Measurements from ENCODE around the gene SLC25A3. TPM values are rescaled to one million over a fixed set of nuclear protein-coding genes. Genes with fewer than 3 reads are reported as not detected.
"Not testable (repeated sequence)": the region's sequence is repeated elsewhere in the genome, so short reads cannot be mapped to it uniquely, and the experiment has no call there.

The SLC25A3 gene
- total RNA-seq, 1 experiment from 2014 or later = 957 TPM

DNA sequence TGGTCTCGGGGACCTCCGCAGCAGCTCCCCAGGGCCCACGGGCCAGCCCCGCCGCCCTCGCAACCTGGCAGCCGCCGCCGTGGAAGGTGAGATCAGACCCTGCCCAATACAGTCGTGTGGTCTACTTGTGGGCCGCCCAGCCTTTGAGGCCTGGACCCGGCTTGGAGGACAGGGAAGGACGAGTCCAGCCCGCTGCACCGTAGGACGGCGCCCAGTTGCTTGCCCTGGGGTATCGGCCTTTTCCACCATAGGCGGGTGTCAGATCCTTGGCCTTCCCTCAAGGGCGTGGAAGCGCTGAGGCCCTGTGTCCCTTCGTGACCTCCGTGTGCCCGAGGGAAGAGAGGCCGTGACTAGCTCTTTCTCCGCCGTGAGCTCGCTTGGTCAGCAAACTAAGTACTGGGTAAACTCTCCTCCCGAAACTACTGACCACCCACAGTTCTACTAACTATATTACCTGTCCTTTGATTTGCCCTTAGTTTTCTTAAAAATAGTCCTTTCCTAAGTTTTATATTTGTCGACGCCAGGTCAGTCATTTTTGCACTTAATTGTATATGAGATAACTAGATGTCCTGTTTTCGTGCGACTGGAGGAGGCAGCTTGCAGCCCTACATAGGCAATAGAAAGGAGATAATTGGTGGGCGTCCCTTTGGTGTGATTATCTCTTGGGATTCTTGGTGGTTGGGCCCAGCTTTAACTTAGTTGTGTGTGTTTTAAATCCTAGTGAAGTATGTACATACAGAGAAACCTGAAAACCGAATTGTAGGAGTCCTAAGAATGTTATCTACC is 757 bp downstream of the SLC25A3 start:
- DNase-seq (ENCODE audit: low read depth) = peak; percentile 21

- peak; percentile 33 for DNase-seq (ENCODE audit: low read depth)
Observed at GRCh38 chr12:98595243-98595988, 1.9 kb downstream of the SLC25A3 start.

GRCh38 chr12:98597313-98597712 is 3.8 kb downstream of the SLC25A3 start:
- not testable (repeated sequence) for DNase-seq (ENCODE audit: low read depth)

GRCh38 chr12:98601924-98602323 is 8.4 kb downstream of the SLC25A3 start:
- no peak for DNase-seq (ENCODE audit: low read depth)

GRCh38 chr12:98606359-98606988 is 13.0 kb downstream of the SLC25A3 start:
- no peak for DNase-seq (ENCODE audit: low read depth)

- no peak for DNase-seq (ENCODE audit: low read depth)
Observed at GRCh38 chr12:98610596-98610995, 17.1 kb downstream of the SLC25A3 start.

GRCh38 chr12:98612696-98613334 is 19.3 kb downstream of the SLC25A3 start:
- DNase-seq (ENCODE audit: low read depth) = no peak

GRCh38 chr12:98618952-98619351 is 25.5 kb downstream of the SLC25A3 start:
- no peak for DNase-seq (ENCODE audit: low read depth)

- DNase-seq (ENCODE audit: low read depth) = peak; percentile 64
Observed at GRCh38 chr12:98635657-98636323, 42.3 kb downstream of the SLC25A3 start.

- DNase-seq (ENCODE audit: low read depth) = no peak
Observed at GRCh38 chr12:98637068-98637467, 43.6 kb downstream of the SLC25A3 start.

GRCh38 chr12:98638009-98638408 is 44.5 kb downstream of the SLC25A3 start:
- DNase-seq (ENCODE audit: low read depth) = no peak

DNA sequence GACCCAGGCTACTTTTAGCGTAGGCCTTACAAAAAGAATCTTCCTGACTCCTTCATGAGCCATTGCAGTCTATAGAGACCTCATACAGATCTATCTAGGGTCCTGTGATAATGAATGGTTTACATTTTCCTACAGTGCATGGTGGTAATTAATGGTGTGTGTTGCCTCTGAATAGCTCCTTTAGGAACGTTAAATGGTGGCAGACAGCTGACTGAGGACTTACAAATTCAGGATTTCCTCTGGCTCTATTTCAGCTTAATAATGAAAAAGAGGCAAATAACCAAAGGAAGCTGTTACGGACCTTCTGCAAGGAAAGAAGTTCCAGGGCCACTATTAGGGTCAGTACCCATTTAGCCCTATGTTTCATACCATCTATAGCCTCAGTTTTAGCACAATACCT is 46.0 kb downstream of the SLC25A3 start:
- no peak for DNase-seq (ENCODE audit: low read depth)

DNA sequence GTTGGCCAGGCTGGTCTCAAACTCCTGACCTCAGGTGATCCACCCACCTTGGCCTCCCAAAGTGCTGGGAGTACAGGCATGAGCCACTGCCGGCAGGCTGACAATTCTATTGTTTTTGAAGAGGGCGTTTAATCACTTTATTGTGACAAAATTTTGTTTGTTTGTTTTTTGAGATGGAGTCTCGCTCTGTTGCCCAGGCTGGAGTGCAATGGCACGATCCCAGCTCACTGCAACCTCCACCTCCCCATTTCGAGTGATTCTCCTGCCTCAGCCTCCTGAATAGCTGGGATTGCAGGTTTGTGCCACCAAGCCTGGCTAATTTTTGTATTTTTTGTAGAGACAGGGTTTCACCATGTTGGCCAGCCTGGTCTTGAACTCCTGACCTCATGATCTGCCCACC is 49.3 kb downstream of the SLC25A3 start:
- not testable (repeated sequence) for DNase-seq (ENCODE audit: low read depth)

DNA sequence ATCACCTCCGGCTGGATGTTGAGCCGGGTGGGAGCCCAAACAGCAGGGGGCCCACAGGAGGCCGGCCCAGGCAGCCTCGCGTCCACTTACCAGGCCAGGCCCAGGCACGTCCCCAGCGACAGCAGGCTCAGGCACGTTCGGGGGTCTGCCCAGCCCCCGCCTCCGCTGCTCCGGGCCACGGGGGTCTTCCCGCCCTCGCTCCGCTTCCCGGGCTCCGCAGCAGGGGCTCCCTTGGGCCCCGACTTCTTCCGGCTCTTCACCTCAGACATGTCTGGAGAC is 50.9 kb downstream of the SLC25A3 start:
- peak; percentile 60 for DNase-seq (ENCODE audit: low read depth)

- peak; percentile 99 for DNase-seq (ENCODE audit: low read depth)
Observed at GRCh38 chr12:98644712-98645571, 51.5 kb downstream of the SLC25A3 start, which contains the start of the genes APAF1 and IKBIP. Gene APAF1 (plus strand): TSS chr12:98645290. CDS start chr12:98648360, 3,070 bp downstream. Gene IKBIP (minus strand): TSS chr12:98644788. CDS start chr12:98644701, 87 bp downstream.

DNA sequence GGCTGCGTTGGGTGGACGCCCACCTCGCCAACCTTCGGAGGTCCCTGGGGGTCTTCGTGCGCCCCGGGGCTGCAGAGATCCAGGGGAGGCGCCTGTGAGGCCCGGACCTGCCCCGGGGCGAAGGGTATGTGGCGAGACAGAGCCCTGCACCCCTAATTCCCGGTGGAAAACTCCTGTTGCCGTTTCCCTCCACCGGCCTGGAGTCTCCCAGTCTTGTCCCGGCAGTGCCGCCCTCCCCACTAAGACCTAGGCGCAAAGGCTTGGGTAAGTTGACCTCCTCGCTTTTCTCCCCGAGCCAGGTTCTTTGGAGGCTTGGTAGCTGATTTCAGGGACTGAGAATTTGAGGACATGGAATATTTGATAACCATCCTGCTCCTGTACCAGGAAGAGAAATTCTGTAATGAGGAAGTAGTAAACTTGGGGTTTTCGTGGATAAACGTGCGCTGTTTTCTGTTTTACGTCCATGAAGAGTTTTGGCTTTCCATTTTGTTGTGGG is 52.1 kb downstream of the SLC25A3 start:
- peak; percentile 29 for DNase-seq (ENCODE audit: low read depth)

DNA sequence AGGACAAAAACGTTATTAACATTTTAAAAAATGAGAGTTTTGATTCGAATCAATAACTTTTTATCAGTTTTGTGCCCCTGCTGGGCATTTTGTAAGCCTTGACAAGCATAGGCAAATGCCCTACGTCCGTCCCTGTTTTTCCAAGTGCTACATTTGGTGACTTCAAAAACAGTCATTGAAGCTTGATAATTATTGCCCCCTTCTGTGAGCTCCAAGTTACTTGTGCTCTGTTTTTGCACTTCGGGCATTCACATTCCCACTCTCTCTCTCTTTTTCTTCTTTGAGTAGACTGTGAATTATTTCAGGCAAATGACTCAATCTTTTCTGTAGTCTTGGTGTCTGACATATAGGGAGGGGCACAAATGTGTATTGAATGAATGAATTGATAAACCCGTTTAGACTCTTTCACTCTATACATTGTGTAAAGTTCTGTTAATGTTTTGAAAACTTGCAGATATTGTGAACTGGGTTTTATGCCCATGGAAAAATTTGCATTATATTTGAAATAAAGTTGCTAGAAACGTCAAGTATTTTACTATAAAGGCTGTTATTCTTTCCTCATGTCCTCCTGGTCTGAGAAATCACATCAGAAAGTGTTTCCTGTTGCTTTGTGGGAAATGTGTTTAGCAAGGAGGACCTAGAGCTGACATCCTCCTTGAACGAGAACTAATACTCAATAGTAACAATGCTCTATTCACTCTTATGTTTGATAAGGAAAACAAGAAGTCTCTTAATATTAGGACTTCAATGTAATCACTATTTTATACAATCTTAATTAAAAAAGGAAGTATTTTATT is 53.0 kb downstream of the SLC25A3 start:
- DNase-seq (ENCODE audit: low read depth) = peak; percentile 12

DNA sequence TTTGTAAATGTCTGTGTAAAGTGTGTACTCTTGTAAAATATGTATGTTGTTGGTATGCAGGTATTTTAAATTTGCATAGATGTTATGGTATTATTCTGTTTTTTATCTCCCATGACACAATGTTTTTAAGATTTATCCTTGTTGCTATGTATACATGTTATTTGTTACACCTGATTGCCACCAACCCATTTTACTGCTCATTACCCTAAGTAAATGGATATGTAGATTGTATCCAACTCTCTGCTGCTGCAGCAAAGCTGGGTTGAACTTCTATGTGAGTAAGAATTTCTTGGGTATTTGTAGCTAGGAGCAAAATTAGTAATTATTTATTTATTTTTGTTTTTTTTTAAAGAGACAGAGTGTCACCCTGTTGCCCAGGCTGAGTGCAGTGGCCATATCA is 57.8 kb downstream of the SLC25A3 start:
- DNase-seq (ENCODE audit: low read depth) = no peak

DNA sequence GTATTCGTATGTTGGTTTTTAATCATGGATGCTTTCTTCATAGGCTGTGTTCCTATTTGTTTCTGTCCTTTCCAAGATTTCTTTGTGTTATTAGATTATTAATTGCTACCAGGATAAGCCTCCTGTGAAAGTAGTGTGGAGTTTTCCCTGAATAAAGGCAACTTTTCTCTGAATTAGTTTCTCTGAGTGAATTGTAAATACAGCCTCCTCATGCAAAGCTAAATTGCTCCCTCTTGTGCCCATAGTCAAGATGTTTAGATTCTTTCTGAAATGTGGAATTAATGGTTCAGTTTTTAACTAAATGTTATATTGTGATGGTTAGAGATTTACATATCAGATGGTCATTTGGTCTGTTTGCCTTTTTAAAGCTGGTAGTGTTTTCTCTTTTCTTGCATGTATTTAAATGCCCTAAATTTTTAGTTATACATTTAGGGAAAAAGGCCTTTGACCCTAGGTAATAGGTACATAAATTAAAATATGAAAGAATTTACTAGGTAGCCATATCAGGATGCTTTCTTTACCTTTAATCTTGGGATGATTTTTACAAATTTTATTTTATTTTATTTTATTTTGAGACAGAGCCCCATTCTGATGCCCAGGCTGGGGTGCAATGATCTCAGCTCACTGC is 60.5 kb downstream of the SLC25A3 start:
- peak; percentile 46 for DNase-seq (ENCODE audit: low read depth)

Measured in Daoy (cell line).